LNCaP clone FGC (cell line): Measurements from ENCODE around the gene CHD2.

ENCODE experiments used
- DNase-seq: peaks from one replicate; pipeline ENCODE4 v3.0.0-alpha.2; 2011; ENCODE audit warnings: low read depth
- H3K4me3 ChIP-seq: 2 replicates; pipeline ENCODE4 v1.5.1; 2011; ENCODE audit warnings: mild to moderate bottlenecking, low read depth, low read length, control low read depth
- TF ChIP-seq, protein P1 (sequence below): IDR thresholded peaks from 2 replicates; pipeline ENCODE4 v1.5.1; 2012; ENCODE audit warnings: mild to moderate bottlenecking; ENCODE audit not compliant: control insufficient read depth, insufficient read depth; ENCODE audit errors: extremely low read depth

The CHD2 gene

GRCh38 chr15:92958105-92958504 is 58.0 kb downstream of the CHD2 start:
- H3K4me3 ChIP-seq: no peak overlapping the region
- no peak for DNase-seq
- TF ChIP-seq, protein P1, sequence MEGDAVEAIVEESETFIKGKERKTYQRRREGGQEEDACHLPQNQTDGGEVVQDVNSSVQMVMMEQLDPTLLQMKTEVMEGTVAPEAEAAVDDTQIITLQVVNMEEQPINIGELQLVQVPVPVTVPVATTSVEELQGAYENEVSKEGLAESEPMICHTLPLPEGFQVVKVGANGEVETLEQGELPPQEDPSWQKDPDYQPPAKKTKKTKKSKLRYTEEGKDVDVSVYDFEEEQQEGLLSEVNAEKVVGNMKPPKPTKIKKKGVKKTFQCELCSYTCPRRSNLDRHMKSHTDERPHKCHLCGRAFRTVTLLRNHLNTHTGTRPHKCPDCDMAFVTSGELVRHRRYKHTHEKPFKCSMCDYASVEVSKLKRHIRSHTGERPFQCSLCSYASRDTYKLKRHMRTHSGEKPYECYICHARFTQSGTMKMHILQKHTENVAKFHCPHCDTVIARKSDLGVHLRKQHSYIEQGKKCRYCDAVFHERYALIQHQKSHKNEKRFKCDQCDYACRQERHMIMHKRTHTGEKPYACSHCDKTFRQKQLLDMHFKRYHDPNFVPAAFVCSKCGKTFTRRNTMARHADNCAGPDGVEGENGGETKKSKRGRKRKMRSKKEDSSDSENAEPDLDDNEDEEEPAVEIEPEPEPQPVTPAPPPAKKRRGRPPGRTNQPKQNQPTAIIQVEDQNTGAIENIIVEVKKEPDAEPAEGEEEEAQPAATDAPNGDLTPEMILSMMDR: no peak

DNA sequence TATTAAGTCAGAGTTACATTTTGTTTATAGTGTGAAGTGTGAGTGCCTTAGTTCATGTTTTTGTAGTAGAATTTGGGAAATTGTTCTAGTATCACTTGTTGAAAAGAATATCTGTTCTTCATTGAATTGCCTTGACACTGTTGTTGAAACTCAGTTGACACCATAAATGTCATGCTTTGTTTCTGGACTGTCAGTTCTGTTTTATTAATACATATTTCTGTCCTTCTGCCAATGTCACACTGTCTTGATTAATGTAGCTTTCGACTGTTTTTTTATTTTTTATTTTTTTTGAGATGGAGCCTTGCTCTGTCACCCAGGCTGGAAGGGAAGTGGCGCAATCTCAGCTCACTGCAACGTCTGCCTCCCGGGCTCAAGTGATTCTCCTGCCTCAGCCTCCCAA is 59.1 kb downstream of the CHD2 start:
- no peak for DNase-seq
- TF ChIP-seq, protein P1: no peak
- no peak overlapping the region for H3K4me3 ChIP-seq

GRCh38 chr15:92960996-92961681 is 61.0 kb downstream of the CHD2 start:
- no peak overlapping the region for H3K4me3 ChIP-seq
- TF ChIP-seq, protein P1: no peak
- no peak for DNase-seq

- TF ChIP-seq, protein P1: no peak
- no peak for DNase-seq
- H3K4me3 ChIP-seq: no peak overlapping the region
Observed at GRCh38 chr15:92962914-92963313, 62.8 kb downstream of the CHD2 start.

DNA sequence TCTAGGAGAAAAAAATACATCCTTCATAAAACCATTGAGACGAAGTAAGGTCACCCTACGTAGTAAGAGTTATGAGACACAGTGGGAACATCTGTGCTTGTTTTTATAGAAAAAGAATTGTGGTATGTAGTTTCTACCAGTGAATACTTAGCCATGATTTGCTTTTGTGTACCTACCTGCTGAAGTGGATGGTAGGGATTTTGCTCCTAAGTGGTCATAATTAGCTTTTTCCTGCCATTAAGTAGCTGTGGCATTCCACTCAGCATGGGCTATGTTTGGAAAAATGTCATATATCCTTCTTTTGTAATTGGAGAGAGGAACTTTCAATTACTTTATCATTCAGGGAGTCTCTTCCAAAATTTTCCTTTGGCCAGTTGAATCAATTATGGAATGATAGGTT is 63.7 kb downstream of the CHD2 start:
- DNase-seq: no peak
- no peak overlapping the region for H3K4me3 ChIP-seq
- TF ChIP-seq, protein P1: no peak

GRCh38 chr15:92968926-92969651 is 69.0 kb downstream of the CHD2 start:
- TF ChIP-seq, protein P1: no peak
- no peak overlapping the region for H3K4me3 ChIP-seq
- DNase-seq: no peak
